ENCODE data around the gene ZNF213. TPM values are rescaled to one million over a fixed set of nuclear protein-coding genes. Genes with fewer than 3 reads are reported as not detected.
A peak's percentile ranks its signal among the peaks of the same experiment; 100 is the strongest.

ZNF213 gene
- total and polyA plus RNA-seq, 2 donors from 2014 or later = 5.6 to 12.5 TPM

DNA sequence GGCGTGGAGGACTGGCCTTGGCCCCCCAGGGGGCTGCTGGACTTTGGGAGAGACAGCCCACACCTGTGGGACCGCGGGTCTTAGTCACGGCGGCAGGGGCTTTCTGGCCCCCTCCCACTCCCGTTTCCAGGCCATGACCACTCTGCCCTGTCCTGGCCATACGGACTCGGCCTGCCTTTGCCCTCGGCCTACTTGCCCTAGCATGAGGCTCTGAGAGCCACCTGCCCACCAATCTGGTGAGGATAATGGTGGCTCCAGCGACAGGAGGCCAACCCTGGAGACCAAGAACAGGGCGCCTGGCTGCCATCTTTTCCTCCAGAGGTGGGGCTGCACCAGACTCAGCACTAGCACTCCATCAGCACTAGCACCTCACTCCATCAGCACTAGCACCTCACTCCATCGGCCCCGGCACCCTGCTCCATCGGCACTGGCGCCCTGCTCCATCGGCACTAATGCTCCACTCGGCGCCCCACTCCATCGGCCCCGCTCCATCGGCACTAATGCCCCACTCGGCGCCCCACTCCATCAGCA is 7.0 kb downstream of the ZNF213 start:
- TF ChIP-seq, protein P1, sequence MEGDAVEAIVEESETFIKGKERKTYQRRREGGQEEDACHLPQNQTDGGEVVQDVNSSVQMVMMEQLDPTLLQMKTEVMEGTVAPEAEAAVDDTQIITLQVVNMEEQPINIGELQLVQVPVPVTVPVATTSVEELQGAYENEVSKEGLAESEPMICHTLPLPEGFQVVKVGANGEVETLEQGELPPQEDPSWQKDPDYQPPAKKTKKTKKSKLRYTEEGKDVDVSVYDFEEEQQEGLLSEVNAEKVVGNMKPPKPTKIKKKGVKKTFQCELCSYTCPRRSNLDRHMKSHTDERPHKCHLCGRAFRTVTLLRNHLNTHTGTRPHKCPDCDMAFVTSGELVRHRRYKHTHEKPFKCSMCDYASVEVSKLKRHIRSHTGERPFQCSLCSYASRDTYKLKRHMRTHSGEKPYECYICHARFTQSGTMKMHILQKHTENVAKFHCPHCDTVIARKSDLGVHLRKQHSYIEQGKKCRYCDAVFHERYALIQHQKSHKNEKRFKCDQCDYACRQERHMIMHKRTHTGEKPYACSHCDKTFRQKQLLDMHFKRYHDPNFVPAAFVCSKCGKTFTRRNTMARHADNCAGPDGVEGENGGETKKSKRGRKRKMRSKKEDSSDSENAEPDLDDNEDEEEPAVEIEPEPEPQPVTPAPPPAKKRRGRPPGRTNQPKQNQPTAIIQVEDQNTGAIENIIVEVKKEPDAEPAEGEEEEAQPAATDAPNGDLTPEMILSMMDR (IDR thresholded peaks at IDR 0.05; ENCODE audit: borderline replicate concordance, extremely low read depth, insufficient read depth) = no peak
- FAIRE-seq (no peak), DNase-seq (peak in 2 of 5 donors; percentile 35)
- H3K36me3 ChIP-seq (ENCODE audit: control insufficient read depth in 2 of 3, insufficient read depth in 3 of 3, low read length in 3 of 3) = peaks cover 0 to 7% (median 0%) of the 10 kb centered on the region in 3 donors
- no peaks in the 10 kb centered on the region for H3K27me3 ChIP-seq (ENCODE audit: control insufficient read depth, insufficient read depth, low read length)
- H3K9ac ChIP-seq (ENCODE audit: low read length in 3 of 3) = no peak overlapping the region
- no peak overlapping the region for H3K4me3 ChIP-seq (ENCODE audit: low read length in 3 of 3)
- intact Hi-C loops (cut with DNase I) = no loop called here
- H3K4me1 ChIP-seq (ENCODE audit: control insufficient read depth in 2 of 3, insufficient read depth in 2 of 3, low read depth in 1 of 3, low read length in 3 of 3) = peaks cover 0 to 3% (median 0%) of the 10 kb centered on the region in 3 donors
- H3K9me3 ChIP-seq (ENCODE audit: control insufficient read depth in 2 of 3, insufficient read depth in 1 of 3, low read length in 3 of 3) = no peaks in the 10 kb centered on the region
- H3K27ac ChIP-seq (ENCODE audit: low read depth in 2 of 2, low read length in 2 of 2) = no peak overlapping the region

- Histone ChIP-seq H3K9me3 (ENCODE audit: control insufficient read depth in 2 of 3, insufficient read depth in 1 of 3, low read length in 3 of 3) (no peaks in the 10 kb centered on the region), H3K9ac (ENCODE audit: low read length in 3 of 3) (no peak overlapping the region), H3K27ac (ENCODE audit: low read depth in 2 of 2, low read length in 2 of 2) (no peak overlapping the region), H3K4me1 (ENCODE audit: control insufficient read depth in 2 of 3, insufficient read depth in 2 of 3, low read depth in 1 of 3, low read length in 3 of 3) (peaks cover 0 to 3% (median 0%) of the 10 kb centered on the region in 3 donors), H3K27me3 (ENCODE audit: control insufficient read depth, insufficient read depth, low read length) (no peaks in the 10 kb centered on the region), H3K4me3 (ENCODE audit: low read length in 3 of 3) (no peak overlapping the region), H3K36me3 (ENCODE audit: control insufficient read depth in 2 of 3, insufficient read depth in 3 of 3, low read length in 3 of 3) (peaks cover 0 to 7% (median 0%) of the 10 kb centered on the region in 3 donors)
- DNase-seq (peak in 2 of 5 donors; percentile 26 to 68), FAIRE-seq (no peak)
- TF ChIP-seq, protein P1 (IDR thresholded peaks at IDR 0.05; ENCODE audit: borderline replicate concordance, extremely low read depth, insufficient read depth) = no peak
- intact Hi-C loops (cut with DNase I) = no loop called here
These were observed 7.5 kb downstream of the ZNF213 start for GRCh38 chr16:3142327-3142726.

- no peak overlapping the region for H3K9ac ChIP-seq (ENCODE audit: low read length in 3 of 3)
- no peak for FAIRE-seq
- intact Hi-C loops (cut with DNase I) = no loop called here
- H3K4me3 ChIP-seq (ENCODE audit: low read length in 3 of 3) = no peak overlapping the region
- H3K27ac ChIP-seq (ENCODE audit: low read depth in 2 of 2, low read length in 2 of 2) = no peak overlapping the region
- DNase-seq = peak in 1 of 5 donors; percentile 62
- H3K27me3 ChIP-seq (ENCODE audit: control insufficient read depth, insufficient read depth, low read length) = no peaks in the 10 kb centered on the region
- no peaks in the 10 kb centered on the region for H3K9me3 ChIP-seq (ENCODE audit: control insufficient read depth in 2 of 3, insufficient read depth in 1 of 3, low read length in 3 of 3)
- TF ChIP-seq, protein P1 (IDR thresholded peaks at IDR 0.05; ENCODE audit: borderline replicate concordance, extremely low read depth, insufficient read depth) = no peak
- H3K4me1 ChIP-seq (ENCODE audit: control insufficient read depth in 2 of 3, insufficient read depth in 2 of 3, low read depth in 1 of 3, low read length in 3 of 3) = peaks cover 0 to 3% (median 0%) of the 10 kb centered on the region in 3 donors
- H3K36me3 ChIP-seq (ENCODE audit: control insufficient read depth in 2 of 3, insufficient read depth in 3 of 3, low read length in 3 of 3) = peaks cover 0 to 7% (median 0%) of the 10 kb centered on the region in 3 donors
These were observed 7.9 kb downstream of the ZNF213 start for GRCh38 chr16:3142770-3143169.

Measured in kidney (tissue), 14 donors.